HepG2 (cell line): ENCODE measurements around the gene KMT2B. TPM values are rescaled to one million over a fixed set of nuclear protein-coding genes. Genes with fewer than 3 reads are reported as not detected.

ENCODE experiments used
- ATRX ChIP-seq: sonication (generic); formaldehyde crosslinking; IDR thresholded peaks from 2 replicates; pipeline ENCODE4 v1.4.0; 2020; ENCODE audit warnings: missing genetic modification reagents, borderline replicate concordance
- BRD4 ChIP-seq: sonication (generic); formaldehyde crosslinking; IDR thresholded peaks from 2 replicates; pipeline ENCODE4 v1.4.0; 2020; ENCODE audit warnings: missing genetic modification reagents
- DPF2 ChIP-seq: sonication (generic); formaldehyde crosslinking; IDR thresholded peaks from 2 replicates; pipeline ENCODE4 v1.4.0; 2020; ENCODE audit warnings: mild to moderate bottlenecking, low read depth, missing genetic modification reagents, borderline replicate concordance
- DZIP1 ChIP-seq: sonication (generic); formaldehyde crosslinking; IDR thresholded peaks from 2 replicates; pipeline ENCODE4 v1.5.0; 2020; ENCODE audit warnings: mild to moderate bottlenecking, missing genetic modification reagents
- JUND ChIP-seq: sonication (generic); formaldehyde crosslinking; IDR thresholded peaks from 2 replicates; pipeline ENCODE4 v1.8.0; 2022; ENCODE audit warnings: mild to moderate bottlenecking, missing genetic modification reagents
- MYNN ChIP-seq: sonication (generic); formaldehyde crosslinking; IDR thresholded peaks from 2 replicates; pipeline ENCODE4 v1.4.0; 2020; ENCODE audit warnings: mild to moderate bottlenecking, low read depth, missing genetic modification reagents
- NFE2L2 ChIP-seq: fragments of 150-350 bp; IDR thresholded peaks from 2 replicates; pipeline ENCODE4 v1.6.1; 2014; ENCODE audit warnings: low read length
- PLSCR1 ChIP-seq: sonication (generic); formaldehyde crosslinking; IDR thresholded peaks from 2 replicates; pipeline ENCODE4 v1.5.0; 2020; ENCODE audit warnings: missing genetic modification reagents, mild to moderate bottlenecking, borderline replicate concordance
- REXO4 ChIP-seq: sonication (generic); formaldehyde crosslinking; IDR thresholded peaks from 2 replicates; pipeline ENCODE4 v1.8.0; 2022; ENCODE audit warnings: missing genetic modification reagents, mild to moderate bottlenecking, borderline replicate concordance
- SMYD3 ChIP-seq: sonication (generic); formaldehyde crosslinking; IDR thresholded peaks from 2 replicates; pipeline ENCODE4 v1.8.1; 2023; ENCODE audit warnings: mild to moderate bottlenecking, missing genetic modification reagents
- SOX13 ChIP-seq, 3 experiments: fragments of 450-650 bp in 1 of 3; sonication (generic) in 1 of 3; formaldehyde crosslinking in 1 of 3; IDR thresholded peaks in 2 of 3; conservative IDR thresholded peaks in 1 of 3; 2 replicates each; pipeline versions ENCODE4 v1.5.0 to v1.6.1; 2016 to 2020; ENCODE audit warnings: antibody characterized with exemption in 1 of 3, mild to moderate bottlenecking in 1 of 3, missing compliant biosample characterization in 1 of 3, missing genetic modification reagents in 1 of 3, moderate library complexity in 1 of 3
- SP1 ChIP-seq, 2 experiments: fragments of 450-650 bp in 1 of 2; sonication (generic) in 1 of 2; formaldehyde crosslinking in 1 of 2; IDR thresholded peaks; 2 replicates each; pipeline versions ENCODE4 v1.4.0 to v1.6.1; 2016 to 2020; ENCODE audit warnings: missing genetic modification reagents in 1 of 2
- SRY ChIP-seq: sonication (generic); formaldehyde crosslinking; IDR thresholded peaks from 2 replicates; pipeline ENCODE4 v1.8.0; 2022; ENCODE audit warnings: mild to moderate bottlenecking, missing genetic modification reagents
- TMF1 ChIP-seq: sonication (generic); formaldehyde crosslinking; IDR thresholded peaks from 2 replicates; pipeline ENCODE4 v1.8.1; 2022; ENCODE audit warnings: low read depth, missing genetic modification reagents
- WIZ ChIP-seq: sonication (generic); formaldehyde crosslinking; IDR thresholded peaks from 2 replicates; pipeline ENCODE4 v1.5.1; 2020; ENCODE audit warnings: mild to moderate bottlenecking, missing genetic modification reagents
- ZHX1 ChIP-seq: sonication (generic); formaldehyde crosslinking; IDR thresholded peaks from 2 replicates; pipeline ENCODE4 v1.8.1; 2022; ENCODE audit warnings: low read depth, mild to moderate bottlenecking, missing genetic modification reagents
- ZMAT5 ChIP-seq: sonication (generic); formaldehyde crosslinking; IDR thresholded peaks from 2 replicates; pipeline ENCODE4 v1.5.0; 2020; ENCODE audit warnings: mild to moderate bottlenecking, low read depth, missing genetic modification reagents, borderline replicate concordance
- ZNF260 ChIP-seq: sonication (generic); formaldehyde crosslinking; IDR thresholded peaks from 2 replicates; pipeline ENCODE4 v1.4.0; 2020; ENCODE audit warnings: missing genetic modification reagents, low read depth, mild to moderate bottlenecking, borderline replicate concordance
- ZNF275 ChIP-seq: sonication (generic); formaldehyde crosslinking; IDR thresholded peaks from 2 replicates; pipeline ENCODE4 v1.8.0; 2022; ENCODE audit warnings: missing genetic modification reagents, mild to moderate bottlenecking, inconsistent platforms, borderline replicate concordance
- ZSCAN9 ChIP-seq: IDR thresholded peaks from 2 replicates; pipeline ENCODE4 v1.6.1; 2016; ENCODE audit warnings: borderline replicate concordance
- polyA plus RNA-seq, 8 experiments: library from polyadenylated mRNA; depleted of rRNA in 3 of 8; stranded (reverse) in 7 of 8; unstranded in 1 of 8; fragments of >200 nt; fragmentation: Illumina TruSeq in 4 of 8; extraction: Trizol in 4 of 8; gene quantifications; 2 replicates each; pipeline versions ENCODE4 v1.2.1 to v1.2.3, GENCODE V29; 2011 to 2016; ENCODE audit warnings: low read depth in 4 of 8, missing spikeins in 1 of 8, mixed read lengths in 1 of 8; ENCODE audit not compliant: insufficient read depth in 1 of 8
- total RNA-seq, 5 experiments: library from RNA; depleted of rRNA; stranded (reverse); fragments of >200 nt; fragmentation: Illumina TruSeq; extraction: Trizol; gene quantifications; 2 replicates each; pipeline ENCODE4 v1.2.3, GENCODE V29; 2016; ENCODE audit warnings: low read depth in 1 of 5

Gene KMT2B
- total and polyA plus RNA-seq, 2 of the 13 experiments (the other 11 are each of a cell fraction or from before 2014, with no cell fraction given), result 6.2 to 16.9 TPM

GRCh38 chr19:35740423-35741202 lies 22.8 kb downstream of the KMT2B start (continued):
- TF ChIP-seq ZSCAN9 (peak; percentile 50; the same call in 1 of the 2 replicates), DZIP1 (CRISPR knock-in tag) (0 out of 2 replicates have a peak, but pooled peaks have one; percentile 16), ATRX (no peak), DPF2 (CRISPR knock-in tag) (no peak), TMF1 (CRISPR knock-in tag) (no peak), SRY (CRISPR knock-in tag) (no peak), WIZ (CRISPR knock-in tag) (no peak), ZMAT5 (CRISPR knock-in tag) (no peak), SOX13 (IDR thresholded peaks at IDR 0.05) (no peak), SOX13 (CRISPR knock-in tag; conservative IDR thresholded peaks at IDR 0.05 in 1 of 2, IDR thresholded peaks at IDR 0.05 in 1 of 2) (peak in 1 of 2 experiments; percentile 29; a peak in 1 of 4 replicates), ZNF260 (CRISPR knock-in tag) (no peak), ZHX1 (CRISPR knock-in tag) (0 out of 2 replicates have a peak, but pooled peaks have one; percentile 39), SMYD3 (CRISPR knock-in tag) (peak; percentile 59; the same call in 1 of the 2 replicates), NFE2L2 (no peak), ZNF275 (CRISPR knock-in tag) (peak; percentile 51), PLSCR1 (CRISPR knock-in tag) (no peak), REXO4 (CRISPR knock-in tag) (no peak), BRD4 (no peak), MYNN (CRISPR knock-in tag) (no peak), SP1 (IDR thresholded peaks at IDR 0.05) (no peak), SP1 (CRISPR knock-in tag; IDR thresholded peaks at IDR 0.05) (peak; percentile 80), JUND (CRISPR knock-in tag) (no peak; the same call in 1 of the 2 replicates)
